Stimulated activated CD8-positive, alpha-beta memory T cell treated with anti-CD3 and anti-CD28 coated beads, Interleukin-12 subunit alpha, Interleukin-12 subunit beta, amount 100 ng/mL, for 24 hours (primary cell): ENCODE results near the gene ZC3H7B.
"Not testable (repeated sequence)": the region's sequence is repeated elsewhere in the genome, so short reads cannot be mapped to it uniquely, and the experiment has no call there.

Experiments
- DNase-seq: peaks from one replicate; pipeline ENCODE4 v3.0.0-alpha.2; 2020; ENCODE audit errors: extremely low read depth

ZC3H7B gene

GRCh38 chr22:41301085-41302020 lies at the start of gene ZC3H7B:
Gene ZC3H7B, plus strand, starts transcription at chr22:41301525. Its CDS starts 19,136 bp downstream, at chr22:41320661.
- peak; percentile 56 for DNase-seq

GRCh38 chr22:41252365-41252764 lies 49.0 kb upstream of the ZC3H7B start:
- no peak for DNase-seq

- no peak for DNase-seq
Observed at GRCh38 chr22:41254230-41254629, 47.1 kb upstream of the ZC3H7B start.

- DNase-seq: no peak
Observed at GRCh38 chr22:41256254-41257253, 44.8 kb upstream of the ZC3H7B start.

- no peak for DNase-seq
Observed at GRCh38 chr22:41257696-41258095, 43.6 kb upstream of the ZC3H7B start.

- DNase-seq: not testable (repeated sequence)
Observed at GRCh38 chr22:41259756-41260155, 41.6 kb upstream of the ZC3H7B start.

- no peak for DNase-seq
Observed at GRCh38 chr22:41260871-41261270, 40.5 kb upstream of the ZC3H7B start.

- no peak for DNase-seq
Observed at GRCh38 chr22:41261541-41262249, 39.6 kb upstream of the ZC3H7B start.

- no peak for DNase-seq
Observed at GRCh38 chr22:41262250-41262765, 39.0 kb upstream of the ZC3H7B start.

- no peak for DNase-seq
Observed at GRCh38 chr22:41263704-41264103, 37.6 kb upstream of the ZC3H7B start.

- no peak for DNase-seq
Observed at GRCh38 chr22:41264408-41264941, 36.9 kb upstream of the ZC3H7B start.

GRCh38 chr22:41267958-41268357 lies 33.4 kb upstream of the ZC3H7B start:
- DNase-seq: no peak

- no peak for DNase-seq
Observed at GRCh38 chr22:41271787-41272186, 29.5 kb upstream of the ZC3H7B start.

- no peak for DNase-seq
Observed at GRCh38 chr22:41273128-41273527, 28.2 kb upstream of the ZC3H7B start.

- no peak for DNase-seq
Observed at GRCh38 chr22:41274856-41275255, 26.5 kb upstream of the ZC3H7B start.

GRCh38 chr22:41280065-41280464 lies 21.3 kb upstream of the ZC3H7B start:
- no peak for DNase-seq

GRCh38 chr22:41280854-41281253 lies 20.5 kb upstream of the ZC3H7B start:
- DNase-seq: no peak

- DNase-seq: no peak
Observed at GRCh38 chr22:41284465-41284864, 16.9 kb upstream of the ZC3H7B start.

- peak; percentile 70 for DNase-seq
Observed at GRCh38 chr22:41285441-41285819, 15.9 kb upstream of the ZC3H7B start.

GRCh38 chr22:41285820-41286638 lies 15.3 kb upstream of the ZC3H7B start, which contains the start of gene RANGAP1:
Gene RANGAP1, minus strand, starts transcription at chr22:41286187. Its CDS starts 5,143 bp downstream, at chr22:41281044.
- peak; percentile 94 for DNase-seq
